ENCODE results near the gene TWNK. TPM values are rescaled to one million over a fixed set of nuclear protein-coding genes. Genes with fewer than 3 reads are reported as not detected.

TWNK gene
- total RNA-seq, 2 donors from 2014 or later, result 4.6 to 11.4 TPM

DNA sequence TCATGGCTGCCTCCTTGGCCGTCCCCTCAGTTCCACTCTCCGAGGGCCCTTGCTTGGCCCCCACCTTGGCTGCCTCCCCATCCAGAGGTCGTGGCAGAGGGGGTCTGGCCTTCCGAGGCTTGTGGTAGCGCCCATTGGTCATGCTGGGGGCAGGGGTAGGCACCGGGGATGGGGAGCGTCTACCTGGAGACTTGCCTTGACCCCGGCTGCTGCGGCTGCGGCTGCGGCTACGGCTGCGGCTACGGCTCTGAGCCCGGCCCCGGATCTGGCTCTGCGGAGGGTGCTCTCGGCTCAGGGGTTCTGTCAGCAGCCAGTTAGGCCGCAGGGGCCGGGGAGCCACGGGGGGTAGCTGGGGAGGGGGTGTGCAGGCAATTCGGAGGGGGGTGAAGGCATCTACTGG, 23.0 kb downstream of the TWNK start:
- no peaks in the 10 kb centered on the region for H3K4me1 ChIP-seq
- no peaks in the 10 kb centered on the region for H3K27me3 ChIP-seq
- H3K27ac ChIP-seq, result no peak overlapping the region
- H3K4me3 ChIP-seq, result no peak overlapping the region
- no peaks in the 10 kb centered on the region for H3K36me3 ChIP-seq
- H3K9me3 ChIP-seq, result no peaks in the 10 kb centered on the region
- TF ChIP-seq, protein P1, sequence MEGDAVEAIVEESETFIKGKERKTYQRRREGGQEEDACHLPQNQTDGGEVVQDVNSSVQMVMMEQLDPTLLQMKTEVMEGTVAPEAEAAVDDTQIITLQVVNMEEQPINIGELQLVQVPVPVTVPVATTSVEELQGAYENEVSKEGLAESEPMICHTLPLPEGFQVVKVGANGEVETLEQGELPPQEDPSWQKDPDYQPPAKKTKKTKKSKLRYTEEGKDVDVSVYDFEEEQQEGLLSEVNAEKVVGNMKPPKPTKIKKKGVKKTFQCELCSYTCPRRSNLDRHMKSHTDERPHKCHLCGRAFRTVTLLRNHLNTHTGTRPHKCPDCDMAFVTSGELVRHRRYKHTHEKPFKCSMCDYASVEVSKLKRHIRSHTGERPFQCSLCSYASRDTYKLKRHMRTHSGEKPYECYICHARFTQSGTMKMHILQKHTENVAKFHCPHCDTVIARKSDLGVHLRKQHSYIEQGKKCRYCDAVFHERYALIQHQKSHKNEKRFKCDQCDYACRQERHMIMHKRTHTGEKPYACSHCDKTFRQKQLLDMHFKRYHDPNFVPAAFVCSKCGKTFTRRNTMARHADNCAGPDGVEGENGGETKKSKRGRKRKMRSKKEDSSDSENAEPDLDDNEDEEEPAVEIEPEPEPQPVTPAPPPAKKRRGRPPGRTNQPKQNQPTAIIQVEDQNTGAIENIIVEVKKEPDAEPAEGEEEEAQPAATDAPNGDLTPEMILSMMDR (IDR thresholded peaks at IDR 0.05), result no peak
- no peak for DNase-seq
- H3K9ac ChIP-seq (ENCODE audit: low read depth in 2 of 2, low read length in 2 of 2), result no peak overlapping the region
- intact Hi-C loops (cut with DNase I), result loop anchor here (2.0 kb wide), 1 partner anchor 16 kb away; no protein-coding TSS in a partner anchor

DNA sequence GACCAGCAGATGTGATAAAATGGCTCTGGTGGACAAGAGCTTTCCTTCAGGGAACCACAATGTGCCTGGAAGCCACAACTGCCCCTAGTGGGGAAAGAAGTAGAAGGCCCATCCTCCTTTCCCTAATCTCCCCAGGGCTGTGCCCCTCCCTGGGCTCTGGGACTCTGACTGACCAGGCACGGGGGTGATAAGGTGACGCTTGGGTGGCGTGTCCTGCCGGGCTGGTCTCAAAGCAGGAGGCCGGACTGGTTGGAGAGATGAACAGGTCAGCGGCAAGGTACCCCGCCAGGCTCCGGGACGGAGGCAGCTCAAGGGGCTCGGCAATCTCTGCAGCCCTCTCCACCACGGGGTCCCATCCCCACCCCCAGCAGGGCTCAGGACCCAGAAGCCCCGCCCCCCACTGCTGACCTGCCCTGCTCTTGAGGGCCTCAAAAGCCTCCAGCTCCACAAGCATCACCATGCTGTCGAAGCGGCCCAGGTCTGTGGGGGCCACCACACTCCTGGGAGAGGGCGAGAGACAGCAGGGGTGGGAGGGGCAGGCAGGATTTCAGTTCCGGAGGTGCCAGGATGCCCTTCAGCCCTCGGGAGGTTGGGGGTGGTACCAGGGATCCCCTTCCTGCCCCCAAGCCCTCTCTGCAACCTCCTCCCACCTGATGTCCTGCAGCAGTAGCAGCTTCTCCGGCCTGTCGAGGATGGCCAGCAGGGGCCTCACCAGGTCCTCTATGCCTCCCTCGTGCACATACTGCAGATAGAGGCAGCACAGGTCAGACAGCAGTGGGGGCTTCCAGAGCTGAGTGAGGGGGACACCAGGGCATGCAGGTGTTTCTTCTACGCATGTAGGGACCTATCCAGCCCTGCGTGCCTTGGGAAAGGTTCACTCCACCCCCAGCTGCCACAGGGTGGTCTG, 24.4 kb downstream of the TWNK start:
- Histone ChIP-seq H3K27me3 (no peaks in the 10 kb centered on the region), H3K27ac (no peak overlapping the region), H3K9me3 (no peaks in the 10 kb centered on the region), H3K9ac (ENCODE audit: low read depth in 2 of 2, low read length in 2 of 2) (peak overlapping the region in 1 of 2 donors; percentile 29), H3K4me1 (no peaks in the 10 kb centered on the region), H3K36me3 (no peaks in the 10 kb centered on the region), H3K4me3 (no peak overlapping the region)
- intact Hi-C loops (cut with DNase I), result loop anchor here (2.0 kb wide), 1 partner anchor 17 kb away; no protein-coding TSS in a partner anchor
- TF ChIP-seq, protein P1 (IDR thresholded peaks at IDR 0.05), result no peak
- DNase-seq, result no peak

DNA sequence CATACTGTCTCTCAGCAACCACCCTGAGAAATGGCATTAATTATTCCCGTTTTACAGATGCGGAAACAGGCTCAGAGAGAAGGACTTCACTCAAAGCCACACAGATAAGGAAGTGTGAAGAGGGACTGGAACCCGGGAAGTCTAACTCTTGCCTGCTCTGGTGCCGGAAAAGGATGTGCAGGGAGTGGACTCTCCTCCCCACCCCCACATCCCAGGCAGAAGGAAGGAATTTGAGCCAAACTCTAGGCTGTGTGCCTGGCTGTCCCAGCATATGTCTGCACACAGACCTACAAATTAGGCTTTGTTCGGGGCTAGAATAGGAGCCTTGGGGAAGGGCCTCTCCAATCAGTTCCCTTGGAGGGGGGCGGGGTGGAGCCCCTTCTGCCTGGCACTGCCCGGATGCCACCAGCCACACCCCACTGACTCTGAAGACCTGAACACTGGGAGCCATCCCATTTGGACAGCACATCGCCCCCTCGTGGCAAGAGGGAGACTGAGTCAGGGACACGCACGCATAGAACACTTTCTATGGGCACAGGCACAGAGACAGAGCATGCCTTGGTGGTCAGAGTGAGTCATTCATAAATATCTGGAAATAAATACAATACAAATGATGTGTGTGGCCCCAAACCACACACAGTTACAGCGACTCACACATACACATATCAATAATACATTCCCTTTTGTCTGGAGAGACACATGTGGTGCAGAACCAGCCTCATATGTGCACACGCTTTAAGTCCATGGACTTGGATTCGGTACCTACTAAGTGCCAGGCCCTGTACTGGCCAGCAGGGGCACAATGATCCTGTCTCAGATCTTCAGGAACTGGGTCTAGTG, 25.4 kb downstream of the TWNK start:
- Histone ChIP-seq H3K9me3 (no peaks in the 10 kb centered on the region), H3K27me3 (no peaks in the 10 kb centered on the region), H3K27ac (peak overlapping the region; percentile 11), H3K9ac (ENCODE audit: low read depth in 2 of 2, low read length in 2 of 2) (no peak overlapping the region), H3K4me1 (no peaks in the 10 kb centered on the region), H3K4me3 (no peak overlapping the region), H3K36me3 (no peaks in the 10 kb centered on the region)
- DNase-seq, result peak; percentile 92
- TF ChIP-seq, protein P1 (IDR thresholded peaks at IDR 0.05), result peak; percentile 78
- intact Hi-C loops (cut with DNase I), result no loop called here

DNA sequence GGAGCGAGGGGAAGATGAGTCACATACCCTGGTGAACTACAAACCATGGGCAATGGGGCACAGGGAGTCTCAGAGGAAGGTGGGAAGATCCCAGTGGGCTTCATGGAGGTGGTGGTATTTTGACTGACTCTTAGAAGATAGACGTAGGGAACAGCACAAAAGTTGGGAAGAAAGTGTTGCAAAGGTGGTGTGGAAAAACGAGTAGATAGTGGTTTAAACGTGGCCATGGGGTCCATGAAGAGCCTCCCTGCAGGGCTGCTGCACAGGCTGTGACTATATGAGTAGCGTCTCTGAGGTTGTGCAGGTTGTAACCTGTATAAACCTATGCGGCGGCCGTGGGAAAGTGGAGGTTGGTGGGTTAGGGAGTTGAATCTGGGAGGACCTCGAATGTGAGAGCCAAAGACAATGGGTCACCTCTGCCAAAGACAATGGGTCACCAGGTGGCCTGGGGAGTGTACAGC, 26.1 kb downstream of the TWNK start:
- Histone ChIP-seq H3K9ac (ENCODE audit: low read depth in 2 of 2, low read length in 2 of 2) (no peak overlapping the region), H3K9me3 (no peaks in the 10 kb centered on the region), H3K4me3 (no peak overlapping the region), H3K27me3 (no peaks in the 10 kb centered on the region), H3K27ac (peak overlapping the region; percentile 11), H3K36me3 (no peaks in the 10 kb centered on the region), H3K4me1 (no peaks in the 10 kb centered on the region)
- no peak for DNase-seq
- TF ChIP-seq, protein P1 (IDR thresholded peaks at IDR 0.05), result no peak
- intact Hi-C loops (cut with DNase I), result no loop called here

DNA sequence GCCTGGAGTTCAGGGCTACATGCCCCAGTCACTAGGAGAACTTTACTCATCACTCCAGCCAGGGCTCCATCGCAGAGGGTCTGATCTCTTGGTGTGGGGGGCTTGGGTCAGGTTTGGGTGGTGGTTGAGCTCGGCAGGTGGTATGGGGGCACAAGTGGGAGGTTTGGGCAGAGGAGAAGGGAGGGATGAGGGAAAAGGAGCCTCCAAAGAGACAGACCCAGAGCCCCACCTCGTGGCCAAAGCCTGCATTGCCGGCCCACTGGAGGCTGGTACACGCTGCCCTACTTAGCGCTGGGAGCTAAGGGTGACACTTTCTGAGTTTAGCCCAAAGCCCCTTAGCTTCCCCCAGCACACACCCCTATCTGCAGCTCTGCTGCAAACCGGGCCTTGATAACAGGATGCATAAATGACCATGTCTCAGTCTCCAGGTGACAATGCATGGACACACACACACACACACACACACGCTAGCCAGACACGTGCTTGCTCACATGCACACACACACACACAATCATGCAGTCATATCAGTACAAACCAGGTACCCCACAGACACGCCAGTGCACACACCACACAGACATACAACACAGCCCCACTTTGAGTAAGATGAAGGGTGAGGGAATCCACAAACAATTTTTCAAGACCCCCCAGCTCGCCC, 27.0 kb downstream of the TWNK start:
- TF ChIP-seq, protein P1 (IDR thresholded peaks at IDR 0.05), result peak; percentile 83
- intact Hi-C loops (cut with DNase I), result no loop called here
- DNase-seq, result peak; percentile 89
- H3K27me3 ChIP-seq, result peaks cover 5% of the 10 kb centered on the region
- no peak overlapping the region for H3K9ac ChIP-seq (ENCODE audit: low read depth in 2 of 2, low read length in 2 of 2)
- H3K9me3 ChIP-seq, result no peaks in the 10 kb centered on the region
- no peaks in the 10 kb centered on the region for H3K36me3 ChIP-seq
- H3K27ac ChIP-seq, result no peak overlapping the region
- no peaks in the 10 kb centered on the region for H3K4me1 ChIP-seq
- H3K4me3 ChIP-seq, result no peak overlapping the region

Data from colonic mucosa (tissue), 4 donors.